Inferior parietal cortex (tissue), 1 donor: Measurements from ENCODE around the gene TUNAR.

Source experiments
- DNase-seq: peaks from one replicate; pipeline ENCODE4 v3.0.0-alpha.2; 2016; ENCODE audit errors: extremely low spot score

Gene TUNAR

DNA sequence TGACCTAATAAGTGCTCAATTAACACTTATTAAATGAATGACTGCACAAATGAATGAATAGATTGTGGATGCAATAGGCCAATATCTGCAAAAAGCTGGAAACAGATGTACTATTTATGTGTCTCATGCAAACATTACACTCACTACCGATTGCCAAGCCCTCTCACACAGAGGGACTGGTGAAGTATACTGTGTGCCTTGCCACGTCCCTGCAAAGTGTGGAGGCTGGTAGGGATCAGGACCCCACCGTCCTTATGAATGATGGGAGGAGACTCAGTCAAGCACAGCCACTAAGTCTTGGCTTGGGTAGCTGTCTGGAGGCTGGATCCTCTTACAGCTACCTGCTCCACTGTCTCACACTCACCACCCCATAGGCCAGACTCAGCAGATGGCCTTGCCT, 3.9 kb upstream of the TUNAR start:
- no peak for DNase-seq

DNA sequence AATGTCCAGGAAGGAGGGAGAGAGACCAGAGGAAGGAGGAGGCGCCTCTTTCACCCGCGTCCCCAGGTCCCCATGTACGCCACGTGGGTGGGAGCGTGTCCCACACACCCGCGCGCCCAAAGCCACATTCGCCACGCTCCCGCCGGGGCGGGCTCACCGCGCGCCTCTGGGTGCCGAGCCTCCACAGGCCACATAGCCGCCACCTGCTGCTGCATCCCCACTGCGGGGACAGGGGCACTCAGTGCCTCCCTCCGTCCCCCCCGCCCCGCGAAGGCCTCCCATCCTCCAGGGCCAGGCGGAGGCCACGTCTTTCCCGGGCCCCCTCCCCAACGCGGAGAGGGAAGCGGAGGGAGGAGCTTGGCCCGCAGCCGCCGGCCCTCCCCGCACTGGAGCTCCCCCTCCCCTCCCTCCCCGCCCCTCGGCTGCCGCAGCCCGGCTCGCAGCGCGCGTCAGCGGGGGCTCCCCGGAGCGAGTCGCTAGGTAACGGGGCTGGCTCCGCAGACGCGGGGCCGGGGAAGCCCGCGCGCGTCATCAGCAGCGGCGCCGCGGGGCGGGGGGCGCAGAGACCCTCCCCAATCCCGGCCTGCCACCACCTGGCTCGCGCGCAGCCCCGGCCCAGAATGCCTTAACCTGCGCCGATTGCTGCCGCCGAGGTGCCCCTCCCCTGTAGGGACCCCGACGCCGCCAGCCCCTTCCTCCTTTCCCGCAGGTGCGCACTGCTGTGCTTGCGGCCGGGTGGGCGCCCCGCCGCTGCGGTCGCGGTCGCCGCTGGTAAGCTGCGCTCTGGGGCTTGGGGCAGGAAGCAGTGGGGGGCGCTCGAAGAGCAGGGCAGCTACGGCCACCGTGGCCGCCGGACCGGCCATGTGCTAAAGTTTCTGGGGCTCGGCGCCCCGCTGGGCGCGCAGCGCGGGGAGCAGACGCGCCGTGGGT, 536 bp upstream of the TUNAR start:
- no peak for DNase-seq

DNA sequence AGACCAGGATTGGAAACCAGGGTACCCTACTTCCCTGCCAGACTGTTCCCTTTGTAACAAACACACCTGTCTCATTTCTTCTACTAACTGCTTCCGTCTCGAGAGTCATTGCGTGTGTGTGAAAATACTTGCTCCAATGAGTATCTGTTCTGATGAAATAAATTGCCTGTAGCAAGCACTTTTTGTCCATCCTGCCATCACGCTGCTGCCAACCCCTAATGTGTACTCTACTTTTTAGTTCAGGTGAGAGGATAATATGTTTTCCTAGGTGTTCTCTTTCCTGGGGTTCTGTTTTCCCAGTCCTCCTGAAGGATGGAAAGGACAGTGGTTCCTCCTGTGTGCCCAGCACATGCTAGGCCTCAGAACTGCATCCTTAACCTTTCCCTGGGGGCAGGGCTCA, 1.0 kb downstream of the TUNAR start:
- DNase-seq, result no peak

DNA sequence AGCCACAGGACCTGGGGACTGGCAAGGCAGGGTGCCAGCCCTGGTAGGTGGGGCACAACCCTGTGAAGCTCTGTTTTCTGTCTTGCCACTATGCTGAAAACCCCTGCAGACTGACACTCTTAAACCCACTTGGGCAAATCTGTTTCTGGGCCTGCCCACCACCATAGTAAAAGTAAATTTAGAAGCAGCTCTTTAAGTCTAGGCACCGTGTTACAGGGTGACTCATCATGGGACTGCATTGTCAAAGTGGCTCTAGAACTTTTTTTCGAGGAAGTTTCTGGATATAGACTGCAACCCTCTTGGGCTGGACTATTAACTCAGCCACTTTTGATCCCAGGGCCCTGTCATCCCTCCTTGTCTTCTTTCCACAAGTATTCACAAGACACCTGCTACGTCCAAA, 7.7 kb downstream of the TUNAR start:
- DNase-seq, result no peak

DNA sequence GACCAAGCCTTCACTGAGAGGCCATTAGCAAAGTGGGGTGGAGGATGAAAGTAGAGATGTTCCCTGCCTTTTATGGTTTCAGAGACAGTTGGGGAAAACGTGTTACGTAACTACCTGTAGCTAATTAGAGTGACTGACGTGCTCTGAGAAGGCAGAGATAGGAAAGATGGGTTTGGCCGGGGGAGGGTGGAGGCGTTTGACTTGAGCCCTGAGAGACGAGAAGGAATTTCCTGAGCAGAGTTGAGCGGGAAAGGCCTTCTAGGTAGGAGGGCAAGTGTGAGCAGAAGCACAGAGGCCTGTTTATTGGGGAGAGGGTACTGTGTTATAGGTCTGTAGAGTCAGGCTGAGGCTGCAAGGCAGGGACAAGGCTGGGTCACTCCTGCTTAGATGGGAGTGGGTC, 8.6 kb downstream of the TUNAR start:
- no peak for DNase-seq

DNA sequence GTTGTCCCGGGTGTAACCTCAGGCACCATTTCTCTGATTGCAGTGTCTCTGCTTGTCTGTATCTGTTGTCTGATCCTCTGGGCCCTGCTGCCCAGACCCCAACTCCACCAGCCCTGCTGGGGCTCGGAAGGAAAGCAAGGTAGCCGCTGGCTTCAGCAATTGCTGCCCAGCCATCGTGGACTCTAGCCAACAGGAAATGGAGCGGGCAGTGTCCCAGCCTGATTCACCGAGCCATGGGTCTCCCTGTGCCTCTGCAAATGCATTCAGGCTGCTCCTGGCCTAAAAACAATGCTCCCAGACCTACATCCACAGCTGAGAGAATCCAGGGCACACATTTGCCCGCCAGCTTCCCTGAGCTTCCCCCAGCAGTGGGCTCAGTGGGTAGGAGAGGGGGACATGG, 9.2 kb downstream of the TUNAR start:
- no peak for DNase-seq

DNA sequence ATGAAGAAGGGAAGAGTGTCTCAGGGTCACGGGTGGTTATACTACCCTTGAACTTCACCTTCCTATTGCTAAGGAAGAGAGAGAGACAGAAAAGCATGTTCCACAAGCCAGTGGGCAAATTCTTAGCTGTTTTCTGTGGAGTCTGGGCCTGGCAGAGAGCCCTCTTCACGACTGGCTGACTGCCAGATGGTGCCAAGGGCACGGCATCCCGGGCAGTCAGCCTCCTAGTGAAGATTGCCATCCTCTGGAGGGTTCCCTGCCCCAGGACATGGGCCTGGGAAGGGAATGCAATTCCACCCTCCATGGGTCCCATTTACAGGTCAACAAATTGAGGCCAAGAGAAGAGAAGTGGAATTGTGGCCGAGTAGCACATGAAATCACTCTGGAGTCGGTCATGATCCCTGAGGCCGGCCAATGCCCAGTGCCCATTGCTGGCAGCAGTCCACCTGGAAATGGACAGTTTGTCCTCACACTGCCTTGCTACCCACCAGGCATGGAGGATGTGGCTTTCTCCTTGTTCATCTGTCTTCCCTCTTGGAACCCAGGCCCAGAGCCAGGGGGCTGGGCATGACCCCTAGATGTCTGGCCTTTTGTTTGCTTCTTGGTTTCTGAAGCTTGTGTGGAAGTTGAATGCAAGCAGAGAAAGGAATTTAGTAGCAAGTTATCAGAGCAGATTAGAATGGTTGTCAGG, 9.9 kb downstream of the TUNAR start:
- DNase-seq, result no peak

DNA sequence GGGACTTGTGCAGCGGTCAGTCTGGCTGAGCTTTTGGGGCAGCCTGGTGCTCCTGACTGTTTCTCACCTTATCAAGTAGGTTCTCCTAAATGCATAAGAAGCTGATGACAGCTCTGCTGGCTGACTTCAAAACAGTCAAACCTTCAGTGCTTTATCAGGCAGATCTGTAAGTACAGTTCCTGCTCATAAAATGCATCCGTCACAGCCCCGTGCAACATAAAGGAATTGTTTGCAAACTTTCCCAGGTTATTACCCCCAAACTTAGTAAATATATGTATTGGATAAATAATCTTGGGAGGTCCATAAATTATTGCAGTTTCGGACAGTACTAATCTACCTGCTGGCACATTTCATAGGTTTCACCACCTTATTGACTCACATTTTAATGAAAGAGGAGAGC, 10.7 kb downstream of the TUNAR start:
- no peak for DNase-seq

DNA sequence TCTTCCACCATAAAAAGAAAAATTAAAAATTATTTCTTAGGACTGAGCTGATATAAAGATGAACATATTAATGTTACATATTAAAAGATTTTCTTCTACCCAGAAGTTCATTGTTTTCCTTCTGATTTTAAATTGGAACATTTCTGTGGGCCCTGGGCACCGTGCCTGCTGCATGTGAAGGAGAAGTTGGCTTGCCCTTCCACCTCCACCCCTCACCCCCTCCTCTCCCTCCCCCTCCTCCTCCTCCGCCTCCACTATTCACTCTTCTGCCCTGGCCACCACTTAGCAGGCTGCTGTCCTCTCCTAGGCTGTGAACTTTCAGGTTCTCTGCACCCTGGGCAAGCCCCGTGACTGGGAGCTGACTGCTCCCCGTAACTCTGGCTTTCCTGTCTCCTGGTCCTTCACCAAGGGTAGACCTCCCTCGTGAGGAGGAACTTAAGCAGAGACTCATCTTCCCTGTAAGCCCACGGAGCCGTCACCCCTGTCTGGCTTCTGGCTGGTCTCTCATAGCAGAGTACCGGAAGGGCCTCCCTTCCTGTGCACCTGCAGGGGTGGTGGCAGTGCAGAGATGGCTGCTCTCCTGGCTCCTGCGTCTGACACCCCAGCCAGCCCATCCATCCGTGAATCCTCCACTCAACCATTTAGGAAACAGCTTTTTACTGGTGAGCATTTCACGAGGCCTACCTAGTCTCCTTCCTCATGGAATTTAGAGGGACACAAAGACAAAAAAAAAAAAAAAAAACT, 12.8 kb downstream of the TUNAR start:
- DNase-seq, result no peak

DNA sequence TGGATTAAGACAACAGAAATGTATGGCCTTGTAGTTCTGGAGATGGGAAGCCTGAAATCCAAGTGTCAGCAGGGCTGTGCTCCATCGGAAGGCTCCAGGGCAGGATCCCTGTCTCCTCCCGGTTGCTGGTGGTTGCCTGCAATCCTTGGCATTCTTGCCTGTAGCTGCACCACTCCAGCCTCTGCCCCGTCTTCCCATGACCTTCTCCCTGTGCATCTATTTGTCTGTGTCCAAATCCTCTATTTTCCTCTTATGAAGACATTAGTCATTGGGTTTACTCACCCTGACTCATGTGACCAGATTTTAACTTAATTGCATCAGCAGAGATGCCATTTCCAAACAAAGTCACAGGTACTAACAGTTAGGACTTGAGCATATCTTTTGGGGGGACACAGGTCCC, 15.1 kb downstream of the TUNAR start:
- no peak for DNase-seq

DNA sequence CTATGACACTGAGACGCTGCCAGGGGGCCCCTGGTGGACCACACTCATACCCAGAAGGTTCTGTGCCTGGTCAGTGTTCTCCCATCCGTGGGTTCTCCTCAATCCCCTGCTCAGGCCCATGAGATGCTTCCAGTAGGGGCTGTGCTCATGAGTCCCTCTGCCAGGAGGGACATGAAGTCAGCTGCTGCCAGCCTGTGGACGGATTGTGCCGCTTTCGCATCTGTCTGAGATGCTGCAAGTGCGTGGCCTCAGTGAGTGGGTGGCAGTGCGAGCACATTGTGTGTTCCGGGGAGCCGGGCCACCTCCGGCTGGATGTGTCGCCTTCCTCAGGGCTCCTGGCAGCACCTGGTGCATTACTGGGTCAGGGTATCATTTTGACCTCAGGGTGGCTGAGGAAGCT, 15.5 kb downstream of the TUNAR start:
- DNase-seq, result no peak

DNA sequence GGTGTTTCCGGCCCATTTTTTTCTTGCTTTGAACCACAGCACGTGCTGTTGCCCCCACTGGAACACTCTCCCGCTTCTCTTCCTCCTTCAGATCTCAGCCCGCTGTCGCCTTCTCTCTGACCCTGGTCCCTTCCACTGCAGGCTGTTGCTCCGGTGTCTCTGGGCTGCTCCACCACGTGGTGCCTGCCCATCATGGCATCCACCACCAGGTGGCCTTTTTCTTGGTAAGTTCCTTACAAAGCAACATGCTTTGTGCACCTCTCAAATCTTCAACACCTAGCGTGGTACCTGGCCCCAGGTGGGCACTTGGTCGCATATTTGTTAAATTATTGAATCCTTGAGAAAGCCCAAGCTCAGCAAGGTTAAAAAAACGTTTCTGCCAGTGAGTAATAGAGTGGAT, 19.1 kb downstream of the TUNAR start:
- no peak for DNase-seq

DNA sequence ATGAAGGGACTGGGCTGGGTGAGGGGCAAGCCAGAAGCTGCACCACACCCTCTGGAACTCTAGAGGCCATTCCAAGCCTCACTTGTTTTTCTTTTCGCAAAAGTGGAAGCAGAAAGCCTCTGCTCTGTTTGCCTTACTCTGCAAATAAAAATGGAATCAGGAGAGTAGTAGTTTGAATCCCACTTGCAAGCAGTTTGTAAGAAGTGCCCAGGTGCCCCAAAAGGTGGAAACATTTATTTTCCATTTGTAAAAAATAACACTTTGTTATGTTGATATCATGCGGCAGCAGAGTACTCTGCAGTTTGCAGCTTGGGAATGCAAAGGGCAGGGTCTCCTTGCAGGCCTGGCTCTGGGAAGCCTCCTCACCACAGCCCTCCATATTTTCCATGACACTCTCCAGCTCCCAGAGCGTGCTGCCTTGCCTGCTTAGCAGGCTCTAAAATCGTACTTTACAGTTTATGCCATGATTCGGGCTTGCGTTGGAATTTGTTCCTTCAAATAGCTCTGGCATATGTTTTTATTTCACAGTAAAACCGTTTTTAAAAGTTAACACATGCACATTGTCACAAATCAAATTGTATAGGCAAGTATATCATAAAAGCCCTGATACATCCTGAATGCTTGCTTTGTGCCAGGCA, 20.0 kb downstream of the TUNAR start:
- DNase-seq, result no peak

DNA sequence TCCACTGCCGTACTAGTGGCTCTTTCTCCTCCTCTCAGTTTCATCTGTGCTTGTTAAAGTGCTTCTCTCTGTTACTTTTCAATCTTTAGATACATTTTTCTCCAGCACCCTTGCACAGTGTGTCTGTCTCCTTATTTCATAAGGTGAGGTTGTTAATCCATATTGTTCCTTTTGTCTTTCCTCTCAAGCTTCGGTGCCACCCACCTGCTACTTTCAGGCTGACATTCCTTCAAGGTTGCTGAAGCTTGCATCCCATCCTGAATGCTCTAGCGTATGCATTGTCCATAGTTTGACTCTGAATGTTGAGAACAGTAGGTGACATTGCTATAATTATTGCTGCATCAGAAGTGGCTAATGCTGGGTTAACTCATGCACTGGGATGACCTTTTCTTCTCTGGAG, 20.6 kb downstream of the TUNAR start:
- DNase-seq, result no peak

DNA sequence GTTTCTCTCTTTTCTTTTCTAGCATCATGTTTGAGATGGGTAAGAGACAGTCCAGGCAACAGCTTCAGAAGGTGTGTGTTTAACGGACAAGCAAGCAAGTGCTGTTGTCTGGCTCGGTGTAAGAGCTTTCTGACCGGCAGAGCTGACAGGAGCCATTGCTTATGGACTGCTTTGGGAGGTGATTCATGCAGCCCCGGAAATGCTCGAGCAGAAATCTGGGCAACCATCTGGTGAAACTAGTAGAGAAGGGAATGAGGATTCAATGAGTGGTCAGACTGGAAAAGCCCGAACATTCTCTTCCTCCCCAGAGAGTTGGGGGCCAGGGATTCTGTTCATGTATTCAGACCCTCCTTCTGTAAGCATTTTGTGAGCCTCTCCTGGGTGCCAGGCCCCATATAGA, 24.4 kb downstream of the TUNAR start:
- DNase-seq, result no peak

DNA sequence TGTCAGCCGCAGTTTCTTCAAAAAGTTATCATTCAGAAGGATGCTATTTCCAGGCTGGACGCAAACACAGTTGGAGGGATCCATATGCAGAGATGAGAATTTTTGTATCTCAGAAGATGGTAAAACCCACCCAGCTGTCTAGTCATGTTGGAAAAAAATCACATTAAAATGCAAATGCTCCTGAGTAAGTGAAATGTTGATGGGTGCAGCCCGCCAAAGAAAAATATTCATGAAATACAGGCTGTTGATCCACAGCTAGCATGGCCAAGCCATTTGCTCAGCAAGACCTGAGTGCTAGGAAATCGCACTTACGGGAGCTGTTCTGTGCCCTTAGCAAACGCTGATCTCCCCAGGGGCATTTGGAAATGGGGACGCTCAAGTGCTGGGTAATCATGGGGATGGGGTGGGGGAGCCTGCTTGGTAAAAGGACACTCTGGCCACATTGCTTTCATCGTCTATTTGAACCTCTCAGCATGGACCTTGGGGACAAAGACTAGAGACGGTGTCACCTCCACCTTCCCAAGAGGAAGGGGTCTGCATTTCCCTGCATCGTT, 25.7 kb downstream of the TUNAR start:
- no peak for DNase-seq

DNA sequence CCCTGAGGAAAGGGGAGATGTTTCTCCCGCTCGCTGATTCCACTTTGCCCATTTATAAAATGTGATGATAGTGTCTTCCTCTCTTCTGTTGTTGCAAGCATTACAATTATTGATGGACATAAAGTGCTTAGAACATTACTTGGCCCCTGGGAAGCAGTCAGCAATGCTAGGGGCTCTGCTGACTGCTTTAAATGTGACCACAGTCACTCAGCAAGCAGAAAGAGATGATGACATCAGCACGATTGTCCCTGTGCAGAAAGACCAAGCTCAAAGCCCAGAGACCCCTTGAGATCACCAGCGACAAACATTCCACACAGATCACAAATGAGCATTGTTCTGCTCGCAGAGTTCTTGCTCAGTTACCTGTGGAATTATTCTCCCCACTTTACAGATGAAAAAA, 26.5 kb downstream of the TUNAR start:
- DNase-seq, result no peak

DNA sequence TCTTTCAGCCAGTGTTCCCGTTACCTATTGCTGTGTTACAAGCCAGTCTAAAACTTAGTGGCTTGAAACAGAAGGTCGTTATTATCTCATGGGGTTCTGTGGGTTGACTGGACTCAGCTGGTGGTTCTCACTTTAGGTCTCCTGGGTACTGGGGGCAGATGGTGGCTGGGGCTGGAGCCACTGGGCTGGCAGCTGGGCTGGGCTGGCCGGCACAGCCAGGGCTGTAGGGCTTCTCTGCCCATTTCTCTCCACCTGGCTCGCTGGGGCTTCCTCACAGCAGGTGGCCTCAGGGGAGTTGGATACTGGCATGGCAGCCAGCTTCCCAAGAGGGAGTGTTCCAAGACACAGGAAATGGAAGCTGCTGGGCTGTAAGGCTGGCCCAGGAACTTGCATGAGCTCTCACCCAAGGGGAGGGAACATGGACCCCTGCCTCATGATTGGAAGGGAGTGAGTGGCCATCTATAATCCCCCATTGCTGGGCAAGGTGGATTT, 27.0 kb downstream of the TUNAR start:
- no peak for DNase-seq

DNA sequence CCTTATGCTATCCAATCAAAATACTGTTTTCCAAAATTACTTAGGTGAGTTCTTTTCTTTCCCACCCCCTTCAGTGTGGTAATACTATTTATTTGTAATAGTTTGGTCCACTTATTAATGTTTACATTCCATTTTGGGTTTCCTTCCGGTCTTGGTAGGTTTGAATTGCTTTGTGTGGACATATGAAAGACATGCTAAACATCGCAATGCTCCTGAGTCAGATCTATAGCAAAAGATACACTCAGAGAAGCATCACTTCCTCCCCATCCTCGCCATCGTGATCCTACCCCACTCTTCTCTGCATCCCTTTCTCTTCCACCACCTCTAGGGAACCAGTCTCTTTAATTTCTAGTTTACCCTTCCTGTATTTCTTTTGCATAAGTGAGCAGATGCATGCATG, 30.0 kb downstream of the TUNAR start:
- no peak for DNase-seq

DNA sequence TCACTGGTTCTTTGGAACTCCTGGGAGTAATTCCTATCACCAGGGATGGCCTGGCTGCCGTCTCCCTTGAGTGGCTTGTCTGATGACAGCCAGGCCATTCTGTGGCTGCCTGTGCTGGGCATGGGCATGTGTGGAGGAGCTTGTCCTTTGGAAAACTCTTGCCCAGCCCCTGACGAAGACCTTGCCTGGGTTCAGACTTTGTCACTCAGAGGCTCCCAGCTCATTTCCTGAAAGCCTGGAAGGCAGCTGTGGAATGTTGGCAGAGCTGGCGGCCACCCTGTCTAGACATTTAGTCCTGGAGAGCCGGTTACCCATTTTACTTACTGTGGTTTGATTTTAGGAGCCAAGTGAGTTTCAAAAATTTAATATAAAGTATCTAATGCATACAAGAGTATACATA, 34.0 kb downstream of the TUNAR start:
- DNase-seq, result no peak

DNA sequence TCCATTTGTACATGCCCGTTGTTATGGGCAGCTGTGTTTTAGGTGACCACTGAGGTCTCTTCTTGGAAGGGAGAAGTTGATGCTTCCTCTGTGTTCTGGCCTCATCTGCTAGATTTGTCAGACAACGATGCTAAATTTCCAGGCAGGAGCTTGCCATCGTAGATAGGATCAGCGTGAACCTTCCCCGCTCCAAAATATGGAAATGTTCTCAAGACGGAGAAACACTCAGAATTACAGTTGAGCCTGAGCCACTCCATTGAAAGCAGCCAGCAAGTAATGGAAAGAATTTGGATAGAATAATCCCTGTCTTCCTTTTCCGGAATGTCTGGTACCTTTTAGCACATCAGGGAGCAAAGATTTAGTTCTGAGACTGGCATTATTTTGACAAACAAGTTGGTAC, 34.8 kb downstream of the TUNAR start:
- no peak for DNase-seq

DNA sequence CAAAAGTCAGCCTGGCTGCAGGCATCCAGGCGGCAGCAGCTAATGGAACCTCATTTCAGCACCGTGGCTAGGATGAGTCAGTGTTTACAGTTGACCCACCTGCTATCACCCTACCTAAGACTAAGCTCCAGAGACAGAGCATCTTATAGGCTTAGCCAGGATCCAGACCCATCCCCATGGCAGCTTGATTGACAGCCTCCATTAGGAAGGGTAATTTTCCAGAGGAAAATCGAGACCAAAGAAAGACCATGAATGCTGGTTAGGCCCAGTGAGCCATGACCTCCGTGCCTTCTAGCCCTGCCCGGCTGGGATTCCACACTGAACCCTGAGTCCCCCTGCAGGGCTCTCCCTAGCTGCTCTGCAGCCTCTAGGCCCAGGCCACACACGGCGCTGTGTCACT, 38.7 kb downstream of the TUNAR start:
- DNase-seq, result no peak
